ENCODE results near the gene FBLIM1.
A peak's percentile ranks its signal among the peaks of the same experiment; 100 is the strongest.

FBLIM1 gene

GRCh38 chr1:15833069-15833679, 74.6 kb downstream of the FBLIM1 start:
- H3K27me3 ChIP-seq (replicated peaks in 2 of 5; ENCODE audit: control insufficient read depth in 4 of 5, insufficient read depth in 5 of 5, low read length in 4 of 5) = no peaks in the 10 kb centered on the region
- 99% methylated on average over 14 of the region's 24 CpGs for WGBS (ENCODE audit: insufficient coverage)
- no peaks in the 10 kb centered on the region for H3K36me3 ChIP-seq (ENCODE audit: control insufficient read depth in 4 of 4, insufficient read depth in 4 of 4, low read length in 3 of 4)
- H3K4me3 ChIP-seq (ENCODE audit: control insufficient read depth in 1 of 7, extremely low read depth in 1 of 7, insufficient read depth in 4 of 7, low read depth in 2 of 7, low read length in 6 of 7) = peak overlapping the region in 6 of 7 experiments; percentile 86 to 96 (median 92)
- ChIA-PET CTCF (interaction anchor here (1.0 to 2.2 kb wide), 6 partner anchors 9 to 103 kb away, joined by 3 to 6 read pairs (median 4); partner anchors contain the start of gene SPEN), POLR2A (interaction anchor here (1.4 to 2.5 kb wide), 2 partner anchors 12 to 16 kb away, joined by 5 to 20 read pairs; partner anchors contain the start of gene SPEN)
- H3K4me1 ChIP-seq (ENCODE audit: control extremely low read depth in 1 of 4, control insufficient read depth in 4 of 4, insufficient read depth in 4 of 4, low read length in 3 of 4) = peaks cover 26 to 71% (median 56%) of the 10 kb centered on the region in 4 experiments
- H3K27ac ChIP-seq (ENCODE audit: insufficient read depth in 1 of 2, low read depth in 1 of 2, low read length in 2 of 2, poor library complexity in 1 of 2, severe bottlenecking in 2 of 2) = peak overlapping the region in 1 of 2 experiments; percentile 99
- peak in 2 of 3 donors; percentile 53 to 60 for DNase-seq
- H3K9me3 ChIP-seq (ENCODE audit: control extremely low read depth in 1 of 5, control insufficient read depth in 4 of 5, insufficient read depth in 2 of 5, low read depth in 1 of 5, low read length in 4 of 5) = no peaks in the 10 kb centered on the region

- POLR2A ChIA-PET = interaction anchor here (0.6 to 2.5 kb wide), 5 partner anchors 9 to 97 kb away, joined by 3 to 20 read pairs (median 3); partner anchors contain the start of gene SPEN
- Histone ChIP-seq H3K27me3 (replicated peaks in 2 of 5; ENCODE audit: control insufficient read depth in 4 of 5, insufficient read depth in 5 of 5, low read length in 4 of 5) (no peaks in the 10 kb centered on the region), H3K4me1 (ENCODE audit: control extremely low read depth in 1 of 4, control insufficient read depth in 4 of 4, insufficient read depth in 4 of 4, low read length in 3 of 4) (peaks cover 26 to 71% (median 58%) of the 10 kb centered on the region in 4 experiments), H3K4me3 (ENCODE audit: control insufficient read depth in 1 of 7, extremely low read depth in 1 of 7, insufficient read depth in 4 of 7, low read depth in 2 of 7, low read length in 6 of 7) (peak overlapping the region; percentile 74 to 96 (median 92)), H3K36me3 (ENCODE audit: control insufficient read depth in 4 of 4, insufficient read depth in 4 of 4, low read length in 3 of 4) (no peaks in the 10 kb centered on the region), H3K27ac (ENCODE audit: insufficient read depth in 1 of 2, low read depth in 1 of 2, low read length in 2 of 2, poor library complexity in 1 of 2, severe bottlenecking in 2 of 2) (peak overlapping the region; percentile 96 to 99), H3K9me3 (ENCODE audit: control extremely low read depth in 1 of 5, control insufficient read depth in 4 of 5, insufficient read depth in 2 of 5, low read depth in 1 of 5, low read length in 4 of 5) (no peaks in the 10 kb centered on the region)
- DNase-seq = no peak
- CTCF ChIA-PET = interaction anchor here (1.0 to 2.2 kb wide), 6 partner anchors 8 to 103 kb away, joined by 3 to 6 read pairs (median 4); partner anchors contain the start of gene SPEN
- 0% methylated on average over 4 of the region's 10 CpGs for WGBS (ENCODE audit: insufficient coverage)
These were observed 75.3 kb downstream of the FBLIM1 start for GRCh38 chr1:15833842-15834405.

- Histone ChIP-seq H3K4me3 (ENCODE audit: control insufficient read depth in 1 of 7, extremely low read depth in 1 of 7, insufficient read depth in 4 of 7, low read depth in 2 of 7, low read length in 6 of 7) (peak overlapping the region; percentile 74 to 96 (median 92)), H3K9me3 (ENCODE audit: control extremely low read depth in 1 of 5, control insufficient read depth in 4 of 5, insufficient read depth in 2 of 5, low read depth in 1 of 5, low read length in 4 of 5) (no peaks in the 10 kb centered on the region), H3K27ac (ENCODE audit: insufficient read depth in 1 of 2, low read depth in 1 of 2, low read length in 2 of 2, poor library complexity in 1 of 2, severe bottlenecking in 2 of 2) (peak overlapping the region; percentile 96 to 99), H3K4me1 (ENCODE audit: control extremely low read depth in 1 of 4, control insufficient read depth in 4 of 4, insufficient read depth in 4 of 4, low read length in 3 of 4) (peaks cover 19 to 64% (median 53%) of the 10 kb centered on the region in 4 experiments), H3K27me3 (replicated peaks in 2 of 5; ENCODE audit: control insufficient read depth in 4 of 5, insufficient read depth in 5 of 5, low read length in 4 of 5) (no peaks in the 10 kb centered on the region), H3K36me3 (ENCODE audit: control insufficient read depth in 4 of 4, insufficient read depth in 4 of 4, low read length in 3 of 4) (no peaks in the 10 kb centered on the region)
- peak; percentile 89 to 95 (median 95) for DNase-seq
- ChIA-PET CTCF (interaction anchor here (1.0 to 2.2 kb wide), 6 partner anchors 7 to 102 kb away, joined by 3 to 6 read pairs (median 4); partner anchors contain the start of gene SPEN), POLR2A (interaction anchor here (0.6 to 2.5 kb wide), 5 partner anchors 10 to 97 kb away, joined by 3 to 20 read pairs (median 3); partner anchors contain the start of gene SPEN)
- WGBS (ENCODE audit: insufficient coverage) = under 1% methylated on average over 74 of the region's 77 CpGs
These were observed 76.0 kb downstream of the FBLIM1 start for GRCh38 chr1:15834406-15835204.

- H3K36me3 ChIP-seq (ENCODE audit: control insufficient read depth in 4 of 4, insufficient read depth in 4 of 4, low read length in 3 of 4) = no peaks in the 10 kb centered on the region
- H3K27ac ChIP-seq (ENCODE audit: insufficient read depth in 1 of 2, low read depth in 1 of 2, low read length in 2 of 2, poor library complexity in 1 of 2, severe bottlenecking in 2 of 2) = peak overlapping the region; percentile 96 to 99
- ChIA-PET POLR2A (interaction anchor here (2.5 kb wide), 1 partner anchor 13 kb away, joined by 20 read pairs; the partner anchor contains the start of gene SPEN), CTCF (no interaction called here)
- 0% methylated on average over 27 of the region's 37 CpGs for WGBS (ENCODE audit: insufficient coverage)
- DNase-seq = peak in 2 of 3 donors; percentile 52 to 59
- H3K4me1 ChIP-seq (ENCODE audit: control extremely low read depth in 1 of 4, control insufficient read depth in 4 of 4, insufficient read depth in 4 of 4, low read length in 3 of 4) = peaks cover 12 to 57% (median 47%) of the 10 kb centered on the region in 4 experiments
- peak overlapping the region; percentile 74 to 96 (median 92) for H3K4me3 ChIP-seq (ENCODE audit: control insufficient read depth in 1 of 7, extremely low read depth in 1 of 7, insufficient read depth in 4 of 7, low read depth in 2 of 7, low read length in 6 of 7)
- H3K9me3 ChIP-seq (ENCODE audit: control extremely low read depth in 1 of 5, control insufficient read depth in 4 of 5, insufficient read depth in 2 of 5, low read depth in 1 of 5, low read length in 4 of 5) = no peaks in the 10 kb centered on the region
- no peaks in the 10 kb centered on the region for H3K27me3 ChIP-seq (replicated peaks in 2 of 5; ENCODE audit: control insufficient read depth in 4 of 5, insufficient read depth in 5 of 5, low read length in 4 of 5)
These were observed 76.7 kb downstream of the FBLIM1 start for GRCh38 chr1:15835205-15835740.

GRCh38 chr1:15835741-15836510, 77.3 kb downstream of the FBLIM1 start:
- peak overlapping the region; percentile 96 to 99 for H3K27ac ChIP-seq (ENCODE audit: insufficient read depth in 1 of 2, low read depth in 1 of 2, low read length in 2 of 2, poor library complexity in 1 of 2, severe bottlenecking in 2 of 2)
- peak; percentile 99 to 100 (median 99) for DNase-seq
- ChIA-PET CTCF (interaction anchor here (2.1 kb wide), 1 partner anchor 18 kb away, joined by 5 read pairs; no protein-coding TSS in a partner anchor), POLR2A (interaction anchor here (2.7 to 3.1 kb wide), 2 partner anchors 11 to 13 kb away, joined by 16 to 17 read pairs; partner anchors contain the start of gene SPEN)
- no peaks in the 10 kb centered on the region for H3K27me3 ChIP-seq (replicated peaks in 2 of 5; ENCODE audit: control insufficient read depth in 4 of 5, insufficient read depth in 5 of 5, low read length in 4 of 5)
- H3K4me1 ChIP-seq (ENCODE audit: control extremely low read depth in 1 of 4, control insufficient read depth in 4 of 4, insufficient read depth in 4 of 4, low read length in 3 of 4) = peaks cover 9 to 51% (median 42%) of the 10 kb centered on the region in 4 experiments
- WGBS (ENCODE audit: insufficient coverage) = 2% methylated on average over 38 of the region's 66 CpGs
- H3K36me3 ChIP-seq (ENCODE audit: control insufficient read depth in 4 of 4, insufficient read depth in 4 of 4, low read length in 3 of 4) = no peaks in the 10 kb centered on the region
- H3K9me3 ChIP-seq (ENCODE audit: control extremely low read depth in 1 of 5, control insufficient read depth in 4 of 5, insufficient read depth in 2 of 5, low read depth in 1 of 5, low read length in 4 of 5) = no peaks in the 10 kb centered on the region
- H3K4me3 ChIP-seq (ENCODE audit: control insufficient read depth in 1 of 7, extremely low read depth in 1 of 7, insufficient read depth in 4 of 7, low read depth in 2 of 7, low read length in 6 of 7) = peak overlapping the region; percentile 74 to 96 (median 92)
